Adrenal gland (tissue), 12 donors: ENCODE results near the gene NIPAL3. TPM values are rescaled to one million over a fixed set of nuclear protein-coding genes. Genes with fewer than 3 reads are reported as not detected.

ENCODE experiments used
- DNase-seq, 7 donors: peaks; one replicate each; pipeline ENCODE4 v3.0.0-alpha.2; 2019 to 2020
- H3K27ac ChIP-seq, 5 donors: fragments of 200-600 bp; sonication (generic) in 4 of 5; 1 replicate in 3 of 5; 2 replicates in 2 of 5; pipeline versions ENCODE4 v1.5.1 to v1.8.0; 2016 to 2020; ENCODE audit warnings: mild to moderate bottlenecking in 1 of 5
- H3K27me3 ChIP-seq: fragments of 200-600 bp; 2 replicates; pipeline ENCODE4 v1.8.0; 2021
- H3K36me3 ChIP-seq, 2 donors: fragments of 200-600 bp; replicated peaks in 1 of 2; 1 replicate in 1 of 2; 2 replicates in 1 of 2; pipeline versions ENCODE4 v1.5.1 to v1.8.0; 2018 to 2022
- H3K4me1 ChIP-seq, 2 donors: fragments of 200-600 bp; replicated peaks in 1 of 2; 1 replicate in 1 of 2; 2 replicates in 1 of 2; pipeline versions ENCODE4 v1.5.1 to v1.8.0; 2018 to 2021
- H3K4me3 ChIP-seq, 4 donors: fragments of 200-600 bp; sonication (generic) in 3 of 4; one replicate each; pipeline ENCODE4 v1.5.1; 2016 to 2018
- H3K9me3 ChIP-seq, 3 donors: fragments of 200-600 bp; sonication (generic) in 1 of 3; replicated peaks in 1 of 3; 1 replicate in 2 of 3; 2 replicates in 1 of 3; pipeline versions ENCODE4 v1.5.1 to v1.8.0; 2016 to 2021
- CTCF ChIP-seq, 6 experiments: fragments of 450-650 bp in 4 of 6; fragments of 200-600 bp in 2 of 6; sonication (generic) in 1 of 6; IDR thresholded peaks; 1 replicate in 5 of 6; 2 replicates in 1 of 6; pipeline versions ENCODE4 v1.5.1 to v1.8.0; 2016 to 2021; ENCODE audit warnings: antibody characterized with exemption in 6 of 6, mild to moderate bottlenecking in 2 of 6, moderate library complexity in 1 of 6
- POLR2A ChIP-seq, 2 donors: fragments of 450-650 bp; IDR thresholded peaks; one replicate each; pipeline ENCODE4 v1.6.1; 2017; ENCODE audit warnings: antibody characterized with exemption in 2 of 2, mild to moderate bottlenecking in 2 of 2, moderate library complexity in 1 of 2
- WGBS, 4 donors: extraction: QIAGEN DNeasy Blood & Tissue Kit in 2 of 4; methylation state at CpG; one replicate each; pipeline versions ENCODE4 v1.1.5 to v1.1.7; 2013 to 2017; 5-methylcytosine and 5-hydroxymethylcytosine counted together
- intact Hi-C, 2 donors: fragments of 100-400 bp; cut with DNase I; formaldehyde crosslinking; loops; one replicate each; pipeline versions ENCODE4 v1.14.1 to v1.15.0; 2022 to 2023
- polyA plus RNA-seq, 3 donors: library from polyadenylated mRNA; stranded (reverse); fragments of 200-250 nt in 2 of 3; fragments of 350-450 nt in 1 of 3; fragmentation: Illumina TruSeq in 1 of 3; extraction: RNeasy Lipid Tissue Mini Kit (QIAGEN cat#74804) in 1 of 3; gene quantifications; one replicate each; pipeline ENCODE4 v1.2.3, GENCODE V29; 2013 to 2014
- total RNA-seq, 9 donors: library from RNA; depleted of rRNA in 4 of 9; stranded (reverse); fragments of >200 nt in 4 of 9; fragments of 120-200 nt in 1 of 9; fragmentation: NEBNext Ultra II Directional in 1 of 9; extraction: Animal tissue kit (Norgen Biotek cat#: 25700) in 1 of 9; gene quantifications; one replicate each; pipeline versions ENCODE4 v1.1.0 to v1.2.4, GENCODE V29; 2013 to 2023
- donor health status: healthy with polysubstance abuse.
- donor health status: Bipolar disorder and iron deficiency.
- donor health status: DM: yes; HTN: yes; CAD: no.
- donor health status: DM: no; HTN: no; CAD: no.
- donor health status: DM: no; HTN: no; CAD: no.
- donor health status: DM: yes; HTN: yes; CAD: no.

NIPAL3 gene
- total and polyA plus RNA-seq, 12 donors = 5.6 to 88.4 (median 28.0) TPM

DNA sequence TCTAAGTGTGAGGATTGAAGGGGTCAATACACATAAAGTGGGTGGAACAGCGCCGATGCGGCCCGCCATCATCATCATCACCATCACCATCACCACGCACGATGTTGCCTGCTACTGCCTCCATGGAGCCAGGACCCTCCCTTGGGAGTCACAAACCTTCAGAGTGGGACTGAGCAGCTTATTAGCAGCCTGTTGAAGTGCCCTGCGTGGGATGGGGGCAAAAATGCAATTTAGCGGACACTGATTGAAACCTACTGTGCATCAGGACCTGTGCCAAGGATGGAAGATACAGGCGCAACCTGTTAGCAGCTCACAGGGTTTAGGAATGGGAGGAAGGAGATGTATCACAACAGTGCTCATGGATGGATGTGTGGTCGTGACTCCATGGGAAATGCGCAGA lies 28.7 kb upstream of the NIPAL3 start:
- no peak overlapping the region for H3K4me3 ChIP-seq
- no peak for DNase-seq
- H3K27ac ChIP-seq = no peak overlapping the region
- H3K9me3 ChIP-seq = no peaks in the 10 kb centered on the region
- intact Hi-C loops = loop anchor here (2.0 to 10.0 kb wide), 2 partner anchors 184 to 312 kb away; no protein-coding TSS in a partner anchor
- no peaks in the 10 kb centered on the region for H3K27me3 ChIP-seq
- TF ChIP-seq CTCF (IDR thresholded peaks at IDR 0.05) (no peak), POLR2A (IDR thresholded peaks at IDR 0.05) (no peak)
- H3K4me1 ChIP-seq = peaks cover 3 to 4% of the 10 kb centered on the region in 2 donors
- WGBS, 4 donors = 93 to 98% (median 94%) methylated on average over 11 of the region's 11 CpGs
- H3K36me3 ChIP-seq = peaks cover 0 to 4% of the 10 kb centered on the region in 2 donors

GRCh38 chr1:24387636-24388175 lies 27.9 kb upstream of the NIPAL3 start:
- intact Hi-C loops = loop anchor here (2.0 to 10.0 kb wide), 2 partner anchors 185 to 313 kb away; no protein-coding TSS in a partner anchor
- H3K27ac ChIP-seq = no peak overlapping the region
- H3K4me3 ChIP-seq = no peak overlapping the region
- H3K9me3 ChIP-seq = no peaks in the 10 kb centered on the region
- no peak for TF ChIP-seq CTCF (IDR thresholded peaks at IDR 0.05)
- TF ChIP-seq POLR2A (IDR thresholded peaks at IDR 0.05) = no peak
- 76 to 95% (median 88%) methylated on average over 1 of the region's 1 CpG for WGBS, 4 donors
- H3K4me1 ChIP-seq = peaks cover 7 to 9% of the 10 kb centered on the region in 2 donors
- no peak for DNase-seq
- no peaks in the 10 kb centered on the region for H3K27me3 ChIP-seq
- no peaks in the 10 kb centered on the region for H3K36me3 ChIP-seq

DNA sequence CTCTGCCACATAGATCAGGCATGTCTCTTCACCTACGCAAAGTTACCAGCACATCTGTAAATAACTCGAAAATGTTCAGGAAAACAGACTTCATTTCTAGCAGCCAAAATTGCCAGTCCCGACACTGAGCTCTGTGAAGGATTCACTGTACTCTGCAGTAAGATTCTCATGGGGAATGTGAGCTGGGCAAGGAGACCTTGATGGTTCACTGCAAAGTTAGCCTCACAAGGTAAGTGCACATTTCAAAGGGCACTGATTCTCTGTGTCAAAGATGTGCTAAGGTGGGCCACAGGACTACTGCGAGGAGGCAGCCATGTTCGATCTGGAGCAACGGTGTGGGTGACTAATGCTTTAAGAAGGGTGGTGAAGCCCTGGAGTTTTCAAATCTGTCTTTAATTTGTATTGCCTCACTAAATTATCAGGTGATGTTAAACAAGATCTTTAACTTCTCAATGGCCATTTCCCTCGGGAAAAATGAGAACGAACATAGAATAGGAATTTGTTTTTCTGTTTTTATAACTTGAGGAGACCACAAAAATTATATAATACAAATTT lies 27.2 kb upstream of the NIPAL3 start:
- intact Hi-C loops = loop anchor here in 1 of 2 donors (10.0 kb wide), 1 partner anchor 314 kb away; no protein-coding TSS in a partner anchor
- Histone ChIP-seq H3K36me3 (no peaks in the 10 kb centered on the region), H3K4me1 (peaks cover 7 to 9% of the 10 kb centered on the region in 2 donors), H3K27ac (no peak overlapping the region), H3K4me3 (no peak overlapping the region), H3K9me3 (no peaks in the 10 kb centered on the region), H3K27me3 (no peaks in the 10 kb centered on the region)
- no peak for DNase-seq
- TF ChIP-seq POLR2A (IDR thresholded peaks at IDR 0.05) = no peak
- no peak for TF ChIP-seq CTCF (IDR thresholded peaks at IDR 0.05)
- WGBS, 4 donors = 92 to 96% (median 94%) methylated on average over 8 of the region's 8 CpGs

DNA sequence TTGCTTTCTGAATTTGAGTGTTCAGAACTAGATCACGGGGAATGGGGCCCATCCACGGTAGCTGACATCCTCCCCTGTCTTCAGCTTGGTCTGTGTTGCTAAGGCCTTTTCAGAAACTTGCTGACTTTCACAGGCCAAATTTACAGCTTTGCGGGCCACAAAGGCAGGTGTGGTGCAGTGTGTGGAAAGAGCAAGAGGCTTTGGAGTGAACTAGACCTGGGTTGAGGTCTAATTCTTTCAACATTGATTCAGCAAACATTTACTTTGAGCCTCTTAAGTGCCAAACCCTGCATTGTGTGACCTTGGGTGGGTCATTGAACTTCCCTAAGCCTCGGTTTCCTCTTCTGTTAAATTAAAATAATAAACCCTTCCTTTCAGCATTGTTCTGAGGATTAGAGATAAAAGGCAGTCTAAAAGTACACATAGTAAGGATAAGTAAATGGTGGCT lies 26.3 kb upstream of the NIPAL3 start:
- Histone ChIP-seq H3K4me3 (no peak overlapping the region), H3K27ac (no peak overlapping the region), H3K27me3 (no peaks in the 10 kb centered on the region), H3K36me3 (no peaks in the 10 kb centered on the region), H3K9me3 (no peaks in the 10 kb centered on the region), H3K4me1 (peaks cover 7 to 9% of the 10 kb centered on the region in 2 donors)
- TF ChIP-seq CTCF (IDR thresholded peaks at IDR 0.05) = no peak
- no peak for TF ChIP-seq POLR2A (IDR thresholded peaks at IDR 0.05)
- WGBS, 4 donors = 88 to 95% (median 91%) methylated on average over 4 of the region's 4 CpGs
- intact Hi-C loops = loop anchor here in 1 of 2 donors (10.0 kb wide), 1 partner anchor 314 kb away; no protein-coding TSS in a partner anchor
- no peak for DNase-seq
